Upper lobe of left lung (tissue), 4 donors: Measurements from ENCODE around the gene PTPN21.

Experiments
- CTCF ChIP-seq, 6 experiments: fragments of 450-650 bp in 4 of 6; fragments of 200-600 bp in 2 of 6; sonication (generic) in 2 of 6; IDR thresholded peaks; one replicate each; pipeline ENCODE4 v1.5.1; 2016 to 2019; ENCODE audit warnings: antibody characterized with exemption in 6 of 6
- EP300 ChIP-seq, 4 donors: sonication (generic); formaldehyde crosslinking; IDR thresholded peaks; one replicate each; pipeline ENCODE4 v1.5.1; 2017; ENCODE audit warnings: antibody characterized with exemption in 4 of 4, control low read depth in 2 of 4
- POLR2A ChIP-seq, 4 donors: fragments of 450-650 bp; IDR thresholded peaks; one replicate each; pipeline ENCODE4 v1.5.1; 2016 to 2017; ENCODE audit warnings: antibody characterized with exemption in 4 of 4, mild to moderate bottlenecking in 2 of 4
- POLR2AphosphoS5 ChIP-seq, 2 donors: sonication (generic); formaldehyde crosslinking; IDR thresholded peaks; one replicate each; pipeline ENCODE4 v1.5.1; 2017; ENCODE audit warnings: antibody characterized with exemption in 2 of 2

GRCh38 chr14:88552876-88553275, 1.9 kb downstream of the PTPN21 start:
- no peak for TF ChIP-seq POLR2A (IDR thresholded peaks at IDR 0.05)
- no peak for TF ChIP-seq POLR2AphosphoS5 (IDR thresholded peaks at IDR 0.05)
- no peak for TF ChIP-seq CTCF (IDR thresholded peaks at IDR 0.05)
- TF ChIP-seq EP300 (IDR thresholded peaks at IDR 0.05): no peak
